PC-3 (cell line): Measurements from ENCODE around the gene MCRIP2. TPM values are rescaled to one million over a fixed set of nuclear protein-coding genes. Genes with fewer than 3 reads are reported as not detected.
A peak's percentile ranks its signal among the peaks of the same experiment; 100 is the strongest.

Experiments
- ATAC-seq: fragments of 200-7000 bp; cut with Tn5 transposase; 2 replicates; pipeline ENCODE4 v1.9.1; 2020; ENCODE audit warnings: mild to moderate bottlenecking, moderate library complexity
- BruUV-seq: library from RNA; stranded (reverse); fragments of 400-500 nt; replicated peaks from 2 replicates; lab custom pipeline; 2021; lab: Mats Ljungman, UMichigan
- CTCF ChIA-PET: fragments of 300-600 bp; sonication (Branson Sonifier 250); formaldehyde crosslinking; loops from one replicate; lab custom pipeline; 2022; ENCODE audit warnings: antibody characterized with exemption; lab: Charles Lee
- POLR2A ChIA-PET: fragments of 300-600 bp; sonication (Branson Sonifier 250); formaldehyde crosslinking; loops from one replicate; lab custom pipeline; 2022; ENCODE audit warnings: antibody characterized with exemption; ENCODE audit not compliant: unreplicated experiment; lab: Charles Lee
- DNase-seq: peaks from one replicate; pipeline ENCODE4 v3.0.0-alpha.2; 2015
- H2AFZ ChIP-seq: fragments of 300-600 bp; sonication (generic); 2 replicates; pipeline ENCODE4 v1.6.0; 2016; ENCODE audit warnings: antibody characterized with exemption, low read length
- H3F3A ChIP-seq: fragments of 300-600 bp; sonication (generic); one replicate; pipeline ENCODE4 v1.6.0; 2017; ENCODE audit warnings: antibody characterized with exemption, low read length, control low read depth, mild to moderate bottlenecking; ENCODE audit not compliant: unreplicated experiment
- H3K27ac ChIP-seq: fragments of 300-600 bp; sonication (generic); 2 replicates; pipeline ENCODE4 v1.5.1; 2016; ENCODE audit warnings: mild to moderate bottlenecking, low read length
- H3K27me3 ChIP-seq: fragments of 300-600 bp; sonication (generic); 2 replicates; pipeline ENCODE4 v1.6.1; 2016; ENCODE audit warnings: low read length, mixed read lengths
- H3K36me3 ChIP-seq: fragments of 300-600 bp; sonication (generic); 2 replicates; pipeline ENCODE4 v1.6.1; 2016; ENCODE audit warnings: low read depth, mixed run types, low read length, mixed read lengths
- H3K4me1 ChIP-seq: fragments of 300-600 bp; sonication (generic); 2 replicates; pipeline ENCODE4 v1.5.1; 2016; ENCODE audit warnings: low read length; ENCODE audit not compliant: insufficient read depth
- H3K4me2 ChIP-seq: fragments of 300-600 bp; sonication (generic); 2 replicates; pipeline ENCODE4 v1.6.0; 2016; ENCODE audit warnings: low read length
- H3K4me3 ChIP-seq: fragments of 300-600 bp; sonication (generic); 2 replicates; pipeline ENCODE4 v1.5.1; 2016; ENCODE audit warnings: mild to moderate bottlenecking, low read length, mixed read lengths
- H3K79me2 ChIP-seq: fragments of 300-600 bp; sonication (generic); 2 replicates; pipeline ENCODE4 v1.6.1; 2017; ENCODE audit warnings: low read length, mixed read lengths
- H3K9ac ChIP-seq: fragments of 300-600 bp; sonication (generic); 2 replicates; pipeline ENCODE4 v1.6.0; 2016; ENCODE audit warnings: mild to moderate bottlenecking, low read length
- H3K9me2 ChIP-seq: fragments of 300-600 bp; sonication (generic); replicated peaks from 2 replicates; pipeline ENCODE4 v1.6.1; 2016; ENCODE audit warnings: mixed run types, low read length, mixed read lengths
- H3K9me3 ChIP-seq: fragments of 300-600 bp; sonication (generic); 2 replicates; pipeline ENCODE4 v1.6.1; 2016; ENCODE audit warnings: low read length, mixed read lengths
- H4K20me1 ChIP-seq: fragments of 300-600 bp; sonication (generic); 2 replicates; pipeline ENCODE4 v1.6.1; 2016; ENCODE audit warnings: low read length, mixed read lengths
- CTCF ChIP-seq: fragments of 300-600 bp; sonication (generic); conservative IDR thresholded peaks from 2 replicates; pipeline ENCODE4 v1.5.1; 2017; ENCODE audit warnings: antibody characterized with exemption, low read depth, mild to moderate bottlenecking, low read length
- EZH2 ChIP-seq: fragments of 300-600 bp; sonication (generic); IDR thresholded peaks from one replicate; pipeline ENCODE4 v1.6.1; 2017; ENCODE audit warnings: antibody characterized with exemption, mild to moderate bottlenecking, low read length; ENCODE audit not compliant: unreplicated experiment
- EZH2phosphoT487 ChIP-seq: fragments of 300-600 bp; sonication (generic); IDR thresholded peaks from 2 replicates; pipeline ENCODE4 v1.6.1; 2018; ENCODE audit warnings: mild to moderate bottlenecking, antibody characterized with exemption, low read length, borderline replicate concordance
- intact Hi-C: fragments of 100-400 bp; cut with micrococcal nuclease; formaldehyde crosslinking; loops from 2 replicates; pipeline ENCODE4 v1.9.0; 2023
- total RNA-seq: library from RNA; depleted of rRNA; stranded (reverse); fragments of >200 nt; gene quantifications from 2 replicates; pipeline ENCODE4 v1.2.3, GENCODE V29; 2014

MCRIP2 gene
- total RNA-seq, 1 experiment from 2014 or later, result 83.5 TPM

DNA sequence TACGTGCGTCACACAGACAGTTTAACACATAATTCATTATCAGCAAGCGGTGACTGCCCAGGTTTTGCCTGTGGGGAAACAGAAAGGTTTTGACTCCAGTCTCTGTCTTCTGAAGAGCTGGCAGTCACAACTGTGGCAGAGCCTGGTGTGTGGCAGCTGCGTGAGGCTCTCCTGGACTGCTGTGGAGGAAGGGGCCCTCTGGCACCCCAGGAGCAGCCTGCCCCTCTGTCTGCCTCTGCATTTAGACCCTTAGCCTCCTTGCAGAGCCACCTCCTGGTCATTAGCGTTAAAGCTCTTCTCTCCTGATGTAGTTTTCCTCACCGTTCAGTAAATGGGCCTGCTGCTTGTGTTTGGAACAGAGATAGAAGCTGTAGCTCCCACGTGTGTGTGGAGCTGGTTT lies 40.8 kb upstream of the MCRIP2 start:
- Histone ChIP-seq H3K9ac (no peak overlapping the region), H3K4me1 (no peaks in the 10 kb centered on the region), H3F3A (no peaks in the 10 kb centered on the region), H4K20me1 (no peaks in the 10 kb centered on the region), H3K4me3 (no peak overlapping the region), H3K36me3 (no peaks in the 10 kb centered on the region), H2AFZ (no peak overlapping the region), H3K27me3 (no peaks in the 10 kb centered on the region), H3K9me2 (no peaks in the 10 kb centered on the region), H3K79me2 (peaks cover 28% of the 10 kb centered on the region; the same call in 1 of the 2 replicates), H3K4me2 (no peak overlapping the region), H3K27ac (no peak overlapping the region), H3K9me3 (no peaks in the 10 kb centered on the region)
- BruUV-seq, result no TSS peak
- POLR2A ChIA-PET, result no interaction called here
- no peak for DNase-seq
- no peak for TF ChIP-seq EZH2phosphoT487
- TF ChIP-seq CTCF, result peak; percentile 38; the same call in 1 of the 2 replicates
- intact Hi-C loops, result no loop called here
- CTCF ChIA-PET, result no interaction called here
- peak; percentile 46; the same call in 1 of the 2 replicates for ATAC-seq

DNA sequence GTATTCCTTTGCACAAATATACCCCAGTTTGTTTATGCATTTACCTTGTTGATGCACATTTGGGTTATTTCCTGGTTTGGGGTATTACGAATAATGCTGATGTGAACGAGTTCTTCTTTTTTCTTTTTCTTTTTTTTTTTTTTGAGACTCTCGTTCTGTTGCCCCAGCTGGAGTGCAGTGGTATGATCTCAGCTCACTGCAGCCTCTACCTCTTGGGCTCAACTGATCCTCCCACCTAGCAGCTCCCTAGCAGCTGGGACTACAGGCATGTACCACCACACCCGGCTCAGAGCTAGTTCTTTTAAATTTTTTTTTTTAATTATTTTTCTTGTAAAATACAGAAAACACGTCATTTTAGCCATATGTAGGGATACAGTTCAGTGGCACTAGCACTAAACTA lies 37.7 kb upstream of the MCRIP2 start:
- Histone ChIP-seq H4K20me1 (no peaks in the 10 kb centered on the region), H3K9ac (no peak overlapping the region), H3K79me2 (peaks cover 15% of the 10 kb centered on the region; the same call in 1 of the 2 replicates), H2AFZ (no peak overlapping the region), H3K4me2 (no peak overlapping the region), H3K4me1 (no peaks in the 10 kb centered on the region), H3K9me2 (no peaks in the 10 kb centered on the region), H3K27ac (no peak overlapping the region), H3K27me3 (no peaks in the 10 kb centered on the region), H3K4me3 (no peak overlapping the region), H3K9me3 (no peaks in the 10 kb centered on the region), H3F3A (no peaks in the 10 kb centered on the region), H3K36me3 (no peaks in the 10 kb centered on the region)
- DNase-seq (no peak), ATAC-seq (no peak)
- no TSS peak for BruUV-seq
- TF ChIP-seq EZH2 (no peak), EZH2phosphoT487 (no peak), CTCF (no peak)
- intact Hi-C loops, result no loop called here
- ChIA-PET POLR2A (no interaction called here), CTCF (no interaction called here)

GRCh38 chr16:606656-607307 lies 34.8 kb upstream of the MCRIP2 start:
- no peak for DNase-seq
- CTCF ChIA-PET, result no interaction called here
- no peaks in the 10 kb centered on the region for H3K27me3 ChIP-seq
- H4K20me1 ChIP-seq, result no peaks in the 10 kb centered on the region
- no peak overlapping the region for H2AFZ ChIP-seq
- no peaks in the 10 kb centered on the region for H3K9me2 ChIP-seq
- no peak overlapping the region for H3K27ac ChIP-seq
- no peaks in the 10 kb centered on the region for H3K9me3 ChIP-seq
- no peaks in the 10 kb centered on the region for H3K36me3 ChIP-seq
- no peak for ATAC-seq
- TF ChIP-seq CTCF (no peak), EZH2phosphoT487 (no peak), EZH2 (no peak)
- H3K79me2 ChIP-seq, result peaks cover 15% of the 10 kb centered on the region; the same call in 1 of the 2 replicates
- POLR2A ChIA-PET, result no interaction called here
- H3K4me2 ChIP-seq, result no peak overlapping the region
- H3K9ac ChIP-seq, result no peak overlapping the region
- no TSS peak for BruUV-seq
- no peaks in the 10 kb centered on the region for H3F3A ChIP-seq
- no peak overlapping the region for H3K4me3 ChIP-seq
- no peaks in the 10 kb centered on the region for H3K4me1 ChIP-seq
- intact Hi-C loops, result no loop called here
